Activated T-cell treated with anti-CD3 and anti-CD28 coated beads for 48 hours (primary cell): ENCODE results near the gene STARD8.
"Not testable (repeated sequence)": the region's sequence is repeated elsewhere in the genome, so short reads cannot be mapped to it uniquely, and the experiment has no call there.

ENCODE experiments used
- DNase-seq: peaks from one replicate; pipeline ENCODE4 v3.0.0-alpha.2; 2020; ENCODE audit warnings: low read depth

STARD8 gene

DNA sequence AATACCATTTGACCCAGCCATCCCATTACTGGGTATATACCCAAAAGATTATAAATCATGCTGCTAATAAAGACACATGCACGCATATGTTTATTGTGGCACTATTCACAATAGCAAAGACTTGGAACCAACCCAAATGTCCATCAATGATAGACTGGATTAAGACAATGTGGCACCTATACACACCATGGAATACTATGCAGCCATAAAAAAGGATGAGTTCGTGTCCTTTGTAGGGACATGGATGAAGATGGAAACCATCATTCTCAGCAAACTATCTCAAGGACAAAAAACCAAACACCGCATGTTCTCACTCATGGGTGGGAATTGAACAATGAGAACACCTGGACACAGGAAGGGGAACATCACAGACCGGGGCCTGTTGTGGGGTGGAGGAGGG lies 9.0 kb downstream of the STARD8 start:
- DNase-seq, result not testable (repeated sequence)

GRCh38 chrX:68658530-68658929 lies 11.1 kb downstream of the STARD8 start:
- DNase-seq, result no peak

GRCh38 chrX:68659385-68659784 lies 11.9 kb downstream of the STARD8 start:
- no peak for DNase-seq

- DNase-seq, result no peak
These were observed 12.3 kb downstream of the STARD8 start for GRCh38 chrX:68659786-68660185.

GRCh38 chrX:68660746-68661145 lies 13.3 kb downstream of the STARD8 start:
- DNase-seq, result no peak

GRCh38 chrX:68665502-68665901 lies 18.0 kb downstream of the STARD8 start:
- no peak for DNase-seq

GRCh38 chrX:68666580-68666979 lies 19.1 kb downstream of the STARD8 start:
- DNase-seq, result no peak

DNA sequence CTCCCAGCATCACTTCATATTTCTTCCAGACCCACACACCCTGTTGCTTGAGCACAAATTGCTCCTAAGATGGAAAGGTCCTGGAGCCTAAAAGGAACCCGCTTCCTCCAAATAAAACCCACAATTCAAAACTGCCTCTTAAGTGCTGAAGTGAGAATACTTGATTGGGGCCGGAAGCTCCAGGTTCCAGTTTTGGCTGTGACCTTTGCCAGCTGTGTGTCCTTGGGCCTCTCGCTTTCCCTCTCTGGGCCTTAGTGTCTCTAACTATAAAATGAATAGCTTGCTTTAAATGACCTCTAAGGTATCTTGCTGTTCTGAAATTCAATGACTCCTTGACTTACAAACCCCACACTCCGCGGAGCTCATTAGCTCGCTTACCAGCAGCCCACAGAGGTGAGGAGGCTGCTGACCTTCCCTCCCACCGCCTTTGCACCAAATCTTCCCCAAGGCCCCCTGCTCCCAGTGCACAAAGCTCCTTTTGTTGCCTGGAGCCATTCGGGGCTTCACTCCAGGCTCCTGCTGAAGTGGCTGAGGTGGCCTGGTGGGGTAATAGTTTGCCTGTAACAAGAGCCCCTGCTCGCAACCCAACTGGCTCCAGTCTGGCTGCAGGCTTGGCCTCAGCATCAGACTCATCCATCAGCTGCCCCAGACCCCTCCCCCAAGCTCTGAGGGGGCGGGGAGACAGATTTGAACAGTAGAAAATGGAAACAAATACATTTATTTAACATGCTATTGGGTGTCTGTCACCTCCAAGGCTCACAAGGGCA lies 21.8 kb downstream of the STARD8 start:
- no peak for DNase-seq

DNA sequence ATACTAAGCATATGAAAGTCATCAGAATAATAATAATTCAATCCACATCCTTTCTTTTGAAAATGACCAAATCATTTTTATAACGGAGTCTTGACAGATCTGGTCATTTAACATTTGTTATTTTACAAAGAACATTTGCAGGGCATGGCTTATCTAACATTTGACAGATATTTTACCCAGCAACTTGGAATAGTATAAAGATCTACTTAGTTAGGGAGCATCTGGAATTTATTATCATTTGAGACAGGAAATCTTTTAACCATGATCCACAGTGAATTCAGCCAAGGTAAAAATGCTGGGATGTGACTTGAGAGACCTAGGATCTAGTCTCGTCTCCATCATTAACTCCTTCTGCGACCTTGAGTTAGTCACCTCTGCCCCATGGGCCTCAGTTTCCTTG lies 22.4 kb downstream of the STARD8 start:
- DNase-seq, result no peak

DNA sequence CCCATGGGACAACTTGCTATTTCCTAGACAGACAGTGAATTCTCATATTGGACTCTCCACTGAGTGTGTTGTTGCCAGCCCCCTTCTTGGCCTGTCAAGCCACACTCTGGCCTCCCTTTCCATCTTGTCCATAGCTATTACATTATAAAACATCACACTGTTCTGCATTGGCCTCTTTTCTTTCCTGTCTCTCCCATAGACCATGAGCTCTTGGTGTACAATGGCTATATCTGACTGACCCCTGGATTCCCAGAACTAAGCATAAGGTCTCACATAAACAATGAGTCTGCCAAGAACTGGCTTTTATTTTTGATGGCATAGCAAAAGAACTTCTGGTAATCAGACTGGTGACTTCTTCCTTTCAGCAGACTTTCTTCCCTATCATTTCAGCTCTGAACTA lies 23.8 kb downstream of the STARD8 start:
- DNase-seq, result no peak

GRCh38 chrX:68672581-68673318 lies 25.3 kb downstream of the STARD8 start:
- no peak for DNase-seq

DNA sequence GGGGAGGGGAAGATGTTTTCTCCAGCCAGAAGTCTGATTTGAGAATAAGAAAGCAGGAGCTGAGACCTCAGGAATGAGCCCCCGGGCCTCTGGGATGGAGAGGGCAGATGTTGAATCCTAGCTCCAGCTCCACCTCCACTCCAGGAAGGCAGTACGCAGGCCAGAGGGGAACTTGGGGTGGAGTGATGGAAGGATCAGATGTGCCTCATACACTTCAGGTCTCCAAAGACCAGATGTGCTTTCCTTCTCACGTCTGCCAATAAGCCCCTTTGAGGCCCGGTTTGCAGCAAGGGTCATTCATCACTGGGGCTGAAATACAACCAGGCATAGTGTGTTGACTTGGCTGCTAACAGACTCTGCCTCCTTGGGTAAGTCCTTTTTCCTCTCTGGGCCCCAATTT lies 28.1 kb downstream of the STARD8 start:
- DNase-seq, result no peak

DNA sequence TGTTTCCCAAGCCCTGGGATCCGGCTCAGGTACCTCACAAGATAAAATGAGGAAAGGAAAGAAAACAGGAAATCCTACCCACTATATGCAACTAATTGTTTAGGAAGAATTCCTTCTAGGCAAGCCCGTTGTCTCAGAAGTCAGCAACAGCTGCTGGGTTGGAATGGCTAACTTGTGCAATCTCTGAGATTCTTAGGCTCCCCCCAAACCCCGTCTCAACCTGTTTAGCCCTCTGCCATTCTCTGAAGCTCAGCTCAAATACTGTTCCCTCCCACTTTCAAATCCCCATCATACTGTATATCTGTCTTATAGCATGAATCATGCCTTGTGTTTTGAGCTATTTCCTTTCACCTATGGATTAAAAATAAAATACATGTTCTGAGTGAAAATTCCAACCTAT lies 28.9 kb downstream of the STARD8 start:
- no peak for DNase-seq

DNA sequence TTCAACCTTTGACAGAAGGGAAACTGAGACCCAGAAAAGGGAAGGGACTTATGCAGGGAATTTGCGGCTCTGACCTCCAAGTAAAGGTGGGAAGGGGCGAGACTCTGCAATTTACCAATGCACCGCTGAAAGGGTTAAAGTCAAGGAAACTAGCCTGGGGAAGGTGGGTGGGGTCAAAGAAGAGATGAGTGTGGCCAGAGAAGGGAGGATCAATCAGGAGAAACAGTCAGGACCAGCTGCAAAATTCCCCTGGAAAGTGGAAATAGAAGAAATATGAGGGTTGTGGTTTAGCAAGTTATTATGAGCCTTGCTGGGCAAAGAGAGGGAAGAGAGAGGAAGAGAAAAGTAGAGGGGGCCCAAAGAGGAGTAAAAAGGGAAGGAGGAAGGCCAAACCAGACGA lies 30.5 kb downstream of the STARD8 start:
- no peak for DNase-seq

GRCh38 chrX:68681443-68681941 lies 34.0 kb downstream of the STARD8 start:
- no peak for DNase-seq

DNA sequence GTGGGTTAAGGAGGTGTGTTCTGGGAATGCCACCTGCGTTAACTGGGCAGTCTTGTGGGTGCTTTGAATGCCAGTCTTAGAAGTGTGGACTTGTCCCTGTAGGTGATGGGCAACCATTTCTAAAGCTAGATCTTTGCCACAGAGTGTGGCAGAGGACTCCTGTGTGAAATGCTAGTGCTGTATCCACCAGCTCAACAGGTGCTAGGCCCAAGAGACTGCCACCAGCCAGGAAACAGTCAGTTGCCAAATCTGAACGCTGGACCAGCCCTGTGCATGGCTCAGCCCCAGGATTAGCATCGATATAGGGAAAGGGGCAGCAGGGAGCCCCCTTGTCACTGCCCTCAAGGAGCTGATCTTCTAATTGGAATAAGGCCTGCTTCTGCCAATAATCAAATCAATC lies 35.3 kb downstream of the STARD8 start:
- no peak for DNase-seq

GRCh38 chrX:68683580-68683979 lies 36.1 kb downstream of the STARD8 start:
- no peak for DNase-seq

- no peak for DNase-seq
These were observed 36.9 kb downstream of the STARD8 start for GRCh38 chrX:68684291-68684918.

DNA sequence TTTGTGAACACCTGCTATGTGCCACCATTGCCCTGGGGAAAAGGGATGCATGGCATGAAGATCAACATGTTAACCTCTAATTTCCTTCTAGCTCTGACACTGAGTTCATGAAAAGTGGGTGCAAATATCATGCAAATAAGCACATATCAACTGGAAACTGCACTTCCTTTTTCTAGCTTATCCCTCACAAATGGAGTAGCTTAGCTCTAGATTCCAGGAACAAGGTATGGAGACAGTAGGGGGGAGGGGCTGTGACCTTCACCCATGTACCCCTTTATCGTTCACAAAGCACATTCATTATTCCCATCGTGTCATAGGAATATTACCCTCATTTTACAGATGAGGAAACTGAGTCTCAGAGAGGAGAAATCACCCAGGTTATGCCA lies 37.4 kb downstream of the STARD8 start:
- DNase-seq, result no peak

GRCh38 chrX:68685685-68686084 lies 38.2 kb downstream of the STARD8 start:
- no peak for DNase-seq

GRCh38 chrX:68686097-68686977 lies 38.9 kb downstream of the STARD8 start:
- DNase-seq, result no peak

DNA sequence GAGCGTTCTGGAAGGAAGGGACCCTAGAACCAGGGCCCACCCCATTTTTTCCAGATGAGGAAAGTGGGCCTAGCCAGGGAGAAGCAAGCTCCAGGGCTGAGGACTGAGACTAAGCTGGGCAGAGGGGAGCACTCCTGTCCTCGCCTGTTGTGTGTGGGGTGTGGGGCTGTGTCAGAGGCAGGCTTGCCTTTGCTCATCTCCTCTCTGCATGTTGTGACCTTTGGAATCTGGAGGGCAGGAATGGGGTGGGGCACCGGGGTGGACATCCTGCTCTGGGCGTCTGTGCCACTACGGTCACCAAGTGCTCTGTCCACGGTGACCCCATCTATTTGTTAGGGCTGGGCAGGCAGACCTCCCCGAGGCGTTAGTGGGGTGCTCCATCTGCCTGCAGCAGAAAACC lies 41.5 kb downstream of the STARD8 start:
- not testable (repeated sequence) for DNase-seq
